ENCODE results near the gene PCDH9.

Gene PCDH9

DNA sequence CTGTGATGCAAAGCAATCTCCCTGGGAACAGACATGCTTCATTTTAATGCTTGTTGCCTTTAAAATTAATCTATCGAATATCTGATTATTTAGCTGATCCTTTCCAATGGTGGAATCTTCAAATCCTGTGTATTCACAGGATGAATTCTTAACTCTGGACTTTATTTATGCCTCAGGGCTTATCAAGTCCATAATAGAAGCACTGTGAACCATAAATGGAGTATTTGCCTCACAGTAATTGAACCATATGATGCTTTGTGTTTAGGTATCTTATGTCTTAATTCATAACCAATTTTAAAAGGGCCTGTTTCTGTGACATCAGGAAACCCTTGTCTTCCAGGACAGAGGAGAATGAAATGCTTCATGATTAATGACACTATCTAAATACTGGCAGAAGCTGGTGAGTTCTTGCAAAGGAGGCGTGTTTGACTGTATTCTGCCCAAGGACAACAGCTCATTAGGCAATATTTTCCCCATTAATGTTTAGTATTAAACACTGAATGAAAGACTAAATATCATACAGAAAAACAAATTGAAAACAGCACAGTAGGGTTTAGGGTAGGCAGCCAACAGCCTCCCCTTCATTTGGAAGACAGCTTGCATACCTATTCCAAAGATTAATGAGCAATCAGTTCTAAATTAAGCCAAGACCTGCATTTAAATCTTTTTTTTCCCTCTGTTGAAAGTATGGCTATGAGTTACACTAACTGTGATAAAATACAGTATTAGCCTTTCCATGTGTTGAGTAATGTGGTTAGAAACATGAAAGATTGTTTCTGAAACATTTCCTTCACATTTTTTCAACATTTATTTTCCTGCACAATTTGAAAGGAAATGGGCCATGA is 709.4 kb downstream of the PCDH9 start:
- no peak for DNase-seq (ENCODE audit: low read depth)

DNA sequence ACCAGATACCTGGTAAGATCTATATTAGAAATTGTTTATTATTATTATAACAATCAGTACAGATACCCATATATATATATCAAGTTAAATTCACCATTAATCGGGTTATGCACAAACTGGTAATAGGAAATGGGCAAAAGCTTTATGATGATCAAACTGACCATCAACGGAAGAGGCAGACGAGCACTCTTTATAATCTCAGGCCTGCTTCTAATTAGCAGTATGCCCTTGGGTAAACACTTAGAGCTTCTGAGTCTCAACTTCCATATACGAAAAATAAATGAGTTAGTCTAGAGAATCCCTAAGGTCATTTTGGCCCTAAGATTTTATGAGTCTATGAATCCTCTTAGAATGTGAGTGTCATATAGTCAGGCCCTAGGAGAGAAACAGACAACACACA is 710.9 kb downstream of the PCDH9 start:
- DNase-seq (ENCODE audit: low read depth) = no peak

DNA sequence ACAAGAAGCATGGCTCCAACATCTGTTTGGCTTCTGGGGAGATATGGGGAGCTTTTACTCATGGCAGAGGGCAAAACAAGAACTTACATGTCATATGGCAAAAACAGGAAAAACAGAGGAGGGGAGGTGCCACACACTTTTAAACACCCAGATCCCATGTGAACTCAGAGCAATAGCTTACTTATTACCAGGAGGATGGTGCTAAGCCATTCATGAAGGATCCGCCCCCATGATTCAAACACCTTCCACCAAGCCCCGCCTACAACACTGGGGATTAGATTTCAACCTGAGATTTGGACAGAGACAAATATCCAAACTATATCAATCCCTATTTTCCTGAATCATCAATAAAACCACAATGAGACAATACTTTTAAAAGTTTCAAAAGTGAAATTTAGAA is 712.1 kb downstream of the PCDH9 start:
- DNase-seq (ENCODE audit: low read depth) = no peak

DNA sequence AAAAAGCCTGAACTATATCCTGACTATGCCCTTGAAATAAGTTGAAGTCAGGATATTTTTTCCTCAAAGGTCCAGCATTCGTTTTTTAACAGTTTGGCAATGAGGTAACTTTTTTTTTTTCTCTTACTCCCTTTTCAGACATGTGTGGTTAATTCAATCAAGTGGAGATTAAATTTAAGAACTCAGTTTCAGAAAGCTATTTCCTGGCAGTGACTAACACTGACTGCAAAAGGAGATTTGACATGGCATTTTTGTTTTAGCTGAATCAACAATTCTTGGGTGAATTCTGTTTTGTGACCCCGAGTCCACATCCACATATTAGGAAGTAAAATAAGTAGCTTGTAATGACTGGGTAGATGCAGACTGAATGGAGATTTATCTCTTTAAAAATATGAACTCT is 716.4 kb downstream of the PCDH9 start:
- DNase-seq (ENCODE audit: low read depth) = no peak

DNA sequence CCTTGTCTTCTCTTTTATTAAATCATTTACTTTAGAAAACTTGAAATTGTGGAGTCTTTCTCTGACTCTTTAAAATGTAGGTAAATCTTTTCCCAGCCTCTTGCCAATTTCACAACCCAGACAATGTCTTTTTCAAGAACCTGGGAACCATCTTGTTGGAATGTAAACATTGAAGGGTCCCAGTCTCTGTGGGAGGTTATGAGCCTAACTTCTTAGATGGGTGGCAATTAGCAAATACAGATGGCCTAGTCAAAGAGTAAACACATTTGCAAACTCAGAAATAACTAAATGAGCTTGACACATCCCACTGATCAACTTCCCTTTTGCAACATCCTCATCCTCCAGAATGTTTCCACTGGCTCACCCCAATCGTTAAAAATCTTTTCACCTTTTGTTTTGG is 721.0 kb downstream of the PCDH9 start:
- no peak for DNase-seq (ENCODE audit: low read depth)

DNA sequence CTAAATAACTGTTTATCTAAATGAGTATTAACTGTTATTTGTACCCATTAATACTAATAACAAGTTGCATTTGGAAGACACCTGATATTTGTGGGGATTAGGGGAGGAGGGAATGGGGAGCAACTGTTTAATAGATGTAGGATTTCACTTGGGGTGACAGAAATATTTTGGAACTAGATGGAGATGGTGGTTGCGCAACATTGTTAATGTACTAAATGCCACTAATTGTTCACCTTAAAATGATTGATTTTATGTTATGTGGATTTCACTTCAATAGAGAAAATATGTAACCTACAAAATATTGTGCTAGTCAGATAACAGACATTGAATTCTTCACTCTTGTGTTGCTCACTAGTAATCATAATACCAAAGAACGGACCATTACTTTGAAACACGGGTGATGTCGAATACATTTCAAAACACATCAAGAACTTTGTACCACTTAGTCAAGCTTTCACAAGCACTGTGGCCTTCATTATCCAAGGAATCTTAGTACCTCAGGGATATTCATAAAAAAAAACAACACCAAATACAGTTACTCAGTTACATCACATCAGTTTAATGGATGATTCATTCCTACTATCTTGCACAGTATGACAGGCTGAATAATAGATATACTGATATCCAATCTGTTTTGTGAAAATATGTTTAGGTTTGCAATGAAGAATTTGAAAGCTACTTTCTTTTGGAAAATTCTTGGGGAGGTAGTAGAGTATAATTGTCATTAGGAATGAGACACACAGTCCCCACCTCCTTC is 721.8 kb downstream of the PCDH9 start:
- no peak for DNase-seq (ENCODE audit: low read depth)

DNA sequence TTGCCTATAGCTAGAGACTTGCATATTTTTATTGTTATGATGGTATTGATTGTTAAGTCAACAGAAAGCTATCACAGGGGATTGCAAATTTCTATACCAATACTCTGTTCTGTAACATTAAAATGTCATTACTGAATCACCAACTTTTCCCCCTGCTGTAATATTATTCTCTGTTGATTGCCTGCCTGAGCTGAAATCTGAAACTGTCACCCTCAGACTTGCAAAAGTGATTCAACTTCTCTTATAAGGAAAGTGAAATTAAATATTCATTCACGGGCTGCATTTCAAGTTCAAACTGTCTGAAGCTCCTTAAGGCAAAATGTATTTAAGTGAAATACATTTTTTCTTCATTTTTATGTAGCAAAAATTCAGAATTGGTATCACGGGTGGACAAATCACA is 723.2 kb downstream of the PCDH9 start:
- no peak for DNase-seq (ENCODE audit: low read depth)

DNA sequence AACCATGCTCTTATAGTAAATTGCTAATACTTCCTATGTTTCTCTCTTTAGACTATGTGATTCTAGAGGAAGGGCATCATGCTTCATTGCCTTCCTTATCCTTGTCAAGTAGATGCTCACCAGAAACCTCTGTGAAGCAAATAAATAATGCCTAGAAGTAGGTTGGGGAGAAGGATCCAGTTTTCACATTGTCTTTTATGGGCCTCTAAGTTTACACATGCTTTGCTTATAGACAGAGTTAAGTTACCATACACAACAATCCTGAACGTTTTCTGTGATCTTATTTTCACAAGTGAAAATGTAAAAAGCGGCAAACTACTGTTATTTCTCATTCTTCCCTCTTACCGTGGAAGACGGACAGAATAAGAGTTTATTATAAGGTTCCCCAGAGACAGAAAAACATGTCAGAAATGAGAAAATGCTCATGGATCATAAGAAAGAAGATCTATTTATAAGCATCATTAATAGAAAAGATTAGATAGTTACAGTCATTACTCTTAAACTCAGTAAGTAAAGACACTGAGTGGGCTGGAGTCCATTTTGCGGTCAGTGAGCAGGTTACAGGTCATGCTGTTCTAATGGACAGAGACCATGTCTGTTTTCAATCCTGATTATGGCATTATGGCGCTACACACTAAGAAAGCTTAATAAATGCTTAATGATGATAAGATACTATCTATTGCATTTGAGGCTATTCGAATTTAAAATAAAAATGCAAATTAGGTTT is 723.9 kb downstream of the PCDH9 start:
- no peak for DNase-seq (ENCODE audit: low read depth)

DNA sequence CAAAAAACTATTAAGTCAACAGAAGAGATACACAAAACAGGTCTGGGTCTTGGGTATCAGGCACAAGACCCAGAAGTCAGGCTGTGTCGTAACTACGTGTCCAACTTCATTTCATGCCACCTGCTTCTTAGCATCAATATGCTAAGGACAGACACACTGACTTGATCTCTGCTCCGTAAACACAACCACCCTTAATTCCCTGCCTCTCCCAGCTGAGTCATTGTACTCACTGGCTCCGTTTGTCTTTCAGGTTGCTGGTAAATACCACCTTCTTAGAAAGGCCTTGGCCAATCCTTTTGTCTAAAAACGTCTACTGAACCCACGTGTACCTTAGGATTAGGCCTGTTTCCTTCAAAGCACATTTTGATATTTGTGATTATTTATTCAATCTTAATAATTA is 726.2 kb downstream of the PCDH9 start:
- DNase-seq (ENCODE audit: low read depth) = no peak

DNA sequence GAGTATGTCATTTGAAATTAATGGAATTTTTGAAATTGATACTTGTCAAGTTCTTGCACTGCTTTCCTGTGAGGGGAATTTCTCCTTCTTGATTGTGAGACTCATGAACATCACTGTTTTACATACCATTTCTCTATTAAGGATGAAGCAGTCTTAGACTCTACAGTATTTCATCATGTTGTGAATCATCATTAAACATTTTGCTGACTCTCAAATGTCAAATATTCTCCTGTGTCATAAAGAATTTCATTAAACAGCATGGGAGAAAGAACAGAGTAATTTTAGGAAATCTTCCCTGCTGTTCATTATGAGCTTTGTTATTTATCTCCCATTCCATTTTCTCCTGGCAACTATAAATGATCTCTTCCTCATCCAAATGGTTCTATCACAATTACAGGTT is 729.0 kb downstream of the PCDH9 start:
- DNase-seq (ENCODE audit: low read depth) = no peak

DNA sequence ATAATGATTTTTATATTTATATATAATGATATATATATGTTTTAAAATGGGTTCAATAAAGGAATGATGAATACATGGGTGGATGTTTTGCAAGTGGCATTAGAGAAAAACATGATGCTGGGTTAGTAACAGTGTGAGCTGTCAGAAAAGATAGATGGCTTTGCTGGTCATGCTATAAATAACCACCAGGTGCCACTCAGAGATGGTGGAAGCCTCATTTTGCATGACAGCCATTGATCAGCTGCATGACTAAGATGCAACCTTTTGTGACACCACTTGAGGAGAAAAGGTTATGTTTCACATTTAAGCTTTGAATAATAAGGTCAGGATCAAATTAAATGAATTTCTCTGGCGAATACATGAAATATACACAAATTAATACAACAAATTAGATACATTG is 737.7 kb downstream of the PCDH9 start:
- DNase-seq (ENCODE audit: low read depth) = no peak

DNA sequence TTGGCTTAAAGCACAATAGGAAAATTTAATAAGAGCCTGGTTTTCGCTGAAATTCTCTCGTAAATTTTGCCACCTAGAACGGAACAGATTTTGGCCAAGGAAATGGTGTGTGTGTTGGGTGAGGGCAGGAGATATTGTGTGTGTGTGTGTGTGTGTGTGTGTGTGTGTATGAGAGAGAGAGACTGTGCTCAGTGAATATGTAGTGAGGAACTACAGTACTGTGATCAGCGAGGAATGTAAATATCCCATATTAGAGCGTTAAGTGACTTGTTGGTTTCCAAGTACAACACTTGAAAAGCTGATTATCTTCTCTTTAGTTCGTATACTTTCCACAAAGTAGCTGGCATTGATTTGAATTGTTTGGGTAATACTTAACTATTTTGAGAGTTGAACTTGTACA is 738.9 kb downstream of the PCDH9 start:
- DNase-seq (ENCODE audit: low read depth) = no peak

DNA sequence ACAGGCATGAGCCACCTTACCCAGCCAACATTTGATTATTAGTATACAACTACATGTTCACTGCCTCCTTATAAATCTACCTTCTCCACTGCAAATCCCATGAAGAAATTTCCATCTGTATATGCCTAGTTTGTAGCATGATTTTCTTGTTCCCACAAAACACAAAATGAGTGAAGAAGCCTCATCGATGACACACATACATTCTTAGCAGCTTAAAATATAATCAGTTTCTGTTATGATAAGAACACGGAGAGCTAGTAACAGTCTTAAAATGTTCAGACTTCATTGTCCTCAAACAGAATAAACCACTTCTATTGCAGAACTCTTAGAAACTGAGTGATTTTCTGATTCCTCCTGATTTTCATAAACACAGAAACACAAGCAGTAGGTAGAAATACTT is 740.5 kb downstream of the PCDH9 start:
- DNase-seq (ENCODE audit: low read depth) = no peak

DNA sequence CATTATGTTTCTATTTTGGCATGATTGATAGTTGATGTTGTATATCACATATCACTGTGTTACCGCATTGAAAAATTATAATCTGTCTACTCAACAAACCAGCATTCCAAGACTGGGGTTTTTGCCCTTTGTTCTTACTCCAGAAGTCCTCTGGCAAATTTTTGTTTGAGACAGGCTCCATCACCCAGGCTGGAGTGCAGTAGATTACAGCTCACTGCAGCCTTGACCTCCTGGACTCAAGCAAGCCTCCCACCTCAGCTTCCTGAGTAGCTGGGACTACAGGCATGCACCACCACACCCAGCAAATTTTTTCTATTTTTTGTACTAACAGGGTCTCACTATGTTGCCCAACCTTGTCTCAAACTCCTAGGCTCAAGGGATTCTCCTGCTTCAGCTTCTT is 741.0 kb downstream of the PCDH9 start:
- no peak for DNase-seq (ENCODE audit: low read depth)

DNA sequence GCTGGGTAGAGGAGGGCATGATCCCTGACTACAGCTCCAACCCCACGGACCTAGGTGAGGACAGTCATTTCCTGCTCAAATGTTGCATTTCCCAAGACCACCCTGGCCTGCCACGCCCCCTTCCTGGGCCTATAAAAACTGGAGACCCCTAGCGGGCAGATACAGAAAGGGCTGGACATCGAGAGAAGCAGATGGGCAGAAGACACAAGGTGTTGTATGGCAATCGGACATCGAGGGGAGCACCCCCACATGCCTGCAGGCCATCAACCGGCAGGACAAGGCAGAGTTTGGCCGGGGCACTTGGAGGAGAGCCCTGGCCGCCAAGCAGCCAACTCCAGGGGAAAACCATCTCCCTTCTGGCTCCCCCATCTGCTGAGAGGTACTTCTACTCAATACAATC is 746.4 kb downstream of the PCDH9 start:
- no peak for DNase-seq (ENCODE audit: low read depth)

DNA sequence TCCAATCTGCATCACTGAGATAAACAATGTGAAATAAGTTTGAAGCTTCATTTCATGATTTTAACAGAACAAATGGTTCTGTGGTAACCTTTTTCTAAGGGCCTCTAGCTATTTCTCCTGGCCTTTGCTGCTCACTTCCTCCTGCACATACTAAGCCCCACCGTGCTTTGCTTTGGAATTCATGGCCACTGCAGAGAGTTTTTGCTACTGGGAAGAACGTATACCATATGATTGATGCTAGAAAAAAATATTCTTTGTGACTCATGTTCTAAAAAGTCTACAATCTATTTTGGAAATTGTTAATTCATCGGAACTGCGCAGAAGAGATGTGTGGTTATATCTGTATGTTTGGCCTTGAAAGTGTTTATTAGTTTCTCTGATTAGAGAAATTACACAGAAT is 747.3 kb downstream of the PCDH9 start:
- no peak for DNase-seq (ENCODE audit: low read depth)

DNA sequence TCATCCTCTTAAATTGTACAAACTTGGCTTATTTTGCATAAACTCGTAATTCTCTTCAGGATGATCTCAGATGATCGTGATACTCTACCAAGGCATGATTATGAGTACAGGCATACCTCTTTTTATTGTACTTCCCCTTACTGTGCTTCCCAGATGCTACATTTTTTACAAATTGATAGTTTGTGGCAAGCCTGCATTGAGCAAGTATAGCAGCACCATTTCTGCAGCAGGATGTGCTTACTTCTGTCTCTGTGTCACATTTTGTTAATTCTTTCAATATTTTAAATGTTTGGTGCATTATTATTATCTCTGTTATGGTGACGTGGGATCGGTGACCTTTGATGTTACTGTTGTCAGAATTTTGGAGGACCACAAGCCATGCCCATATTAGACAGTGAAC is 752.3 kb downstream of the PCDH9 start:
- DNase-seq (ENCODE audit: low read depth) = no peak

DNA sequence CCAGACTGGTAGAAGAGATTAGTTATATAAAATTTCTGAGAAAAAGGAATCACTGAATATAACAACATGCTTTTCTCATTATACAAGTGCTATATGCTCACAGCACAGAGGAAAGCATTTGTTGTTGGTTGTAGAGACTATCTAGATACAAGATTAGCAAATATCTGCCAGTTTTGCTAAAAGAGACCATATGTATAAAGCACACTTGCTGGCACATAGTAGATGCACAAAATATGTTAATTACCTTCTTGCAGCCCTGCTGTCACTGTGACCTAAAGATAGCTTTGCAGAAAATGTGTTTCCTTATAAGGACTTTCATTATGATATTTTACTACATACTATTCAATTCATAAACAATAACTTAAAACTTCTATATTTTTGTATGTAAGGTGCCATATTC is 755.1 kb downstream of the PCDH9 start:
- DNase-seq (ENCODE audit: low read depth) = no peak

DNA sequence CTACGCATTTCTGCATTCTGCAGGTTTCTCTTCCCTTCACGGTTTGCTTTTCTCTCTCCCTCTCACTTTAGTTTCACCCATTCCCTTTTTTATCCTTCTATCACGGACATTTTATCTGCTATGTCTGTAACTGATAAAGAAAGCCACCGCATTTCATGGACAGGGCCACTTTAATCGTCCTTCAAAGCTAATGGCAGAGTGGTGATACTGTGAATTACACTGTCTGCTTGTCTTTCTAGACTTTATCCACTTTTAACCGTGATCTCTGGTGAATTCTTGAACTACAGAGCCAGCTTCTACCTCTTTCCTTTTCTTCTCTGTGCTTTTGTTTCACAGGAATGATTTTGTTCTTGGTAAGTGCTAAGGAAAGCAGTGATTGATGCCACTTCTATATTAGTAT is 760.4 kb downstream of the PCDH9 start:
- DNase-seq (ENCODE audit: low read depth) = no peak

DNA sequence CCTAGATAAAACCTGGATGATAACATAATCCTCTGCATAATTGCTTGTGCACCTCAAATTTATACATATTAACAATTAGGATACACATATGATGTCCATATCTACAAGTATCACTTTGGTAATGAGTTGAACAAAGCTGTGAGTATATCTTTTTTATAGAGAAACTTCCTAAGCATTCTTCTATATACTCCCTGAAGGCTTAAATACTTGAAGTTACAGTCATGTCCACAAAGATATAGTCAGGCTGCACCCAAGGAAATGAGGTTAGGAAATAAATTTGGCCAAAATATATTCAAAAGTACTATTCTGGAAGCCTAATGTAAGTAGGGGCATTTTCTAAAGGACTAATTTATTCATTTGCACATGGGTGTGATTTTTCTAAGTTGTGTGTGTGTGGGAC is 761.5 kb downstream of the PCDH9 start:
- DNase-seq (ENCODE audit: low read depth) = no peak

DNA sequence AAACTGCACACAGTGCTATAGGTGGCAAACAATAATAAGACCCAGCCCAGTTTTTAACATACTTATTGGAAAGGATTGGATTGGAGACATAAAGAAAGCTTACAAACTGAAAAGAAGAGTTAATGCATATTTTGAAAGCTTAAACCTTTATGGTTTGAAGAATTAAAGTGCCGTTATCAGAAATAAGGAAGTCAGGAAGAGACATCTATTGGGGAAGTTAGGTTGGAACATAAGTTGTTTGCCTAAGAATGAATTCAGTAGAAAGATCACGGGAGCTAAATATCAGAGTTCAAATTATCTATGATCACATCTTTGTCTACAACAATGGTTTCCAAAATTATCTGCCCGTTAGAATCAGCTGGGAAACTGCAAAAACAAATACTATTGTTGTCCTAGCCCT is 767.9 kb downstream of the PCDH9 start:
- no peak for DNase-seq (ENCODE audit: low read depth)

DNA sequence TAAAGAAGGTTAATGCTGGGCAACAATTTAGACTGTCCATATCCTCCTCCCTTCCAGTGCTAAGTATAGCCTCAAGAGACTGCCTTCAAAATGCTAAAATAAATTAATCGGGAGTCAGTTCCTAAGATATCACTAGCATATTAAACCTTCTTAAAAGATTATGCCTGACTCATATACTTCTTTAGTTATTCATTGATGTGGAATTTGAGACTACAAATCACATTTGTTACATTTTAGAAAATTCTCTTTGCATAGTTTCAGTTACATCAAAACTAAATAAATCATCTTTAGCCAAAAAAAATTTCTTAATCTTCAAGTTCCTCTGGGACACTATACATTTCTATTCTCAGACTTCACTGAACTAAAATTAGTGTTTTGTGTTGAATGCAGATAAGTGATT is 769.1 kb downstream of the PCDH9 start:
- no peak for DNase-seq (ENCODE audit: low read depth)

DNA sequence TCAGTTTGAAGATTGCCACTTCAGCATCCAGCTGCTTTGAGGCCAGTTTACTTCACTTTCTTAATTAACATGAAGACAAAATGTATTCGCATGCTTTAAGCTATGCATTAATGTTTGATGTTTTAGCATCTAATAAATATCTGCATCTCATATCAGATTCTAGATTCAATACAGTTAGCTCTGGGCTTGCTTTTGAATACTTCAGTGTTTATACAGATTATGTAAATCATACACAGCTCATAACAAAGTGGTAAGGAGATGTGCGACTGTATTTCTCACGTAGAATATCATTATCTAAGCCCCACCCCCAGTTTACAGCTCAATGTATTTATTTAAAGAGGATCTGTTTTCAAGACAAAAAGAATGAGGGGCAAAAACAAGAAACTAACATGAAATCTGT is 770.5 kb downstream of the PCDH9 start:
- no peak for DNase-seq (ENCODE audit: low read depth)
